ENCODE results near the gene RNASEH1. TPM values are rescaled to one million over a fixed set of nuclear protein-coding genes. Genes with fewer than 3 reads are reported as not detected.

Gene RNASEH1
- total and polyA plus RNA-seq, 2 of the 13 experiments (the other 11 are each of a cell fraction or from before 2014, with no cell fraction given) = 14.5 to 57.4 TPM

DNA sequence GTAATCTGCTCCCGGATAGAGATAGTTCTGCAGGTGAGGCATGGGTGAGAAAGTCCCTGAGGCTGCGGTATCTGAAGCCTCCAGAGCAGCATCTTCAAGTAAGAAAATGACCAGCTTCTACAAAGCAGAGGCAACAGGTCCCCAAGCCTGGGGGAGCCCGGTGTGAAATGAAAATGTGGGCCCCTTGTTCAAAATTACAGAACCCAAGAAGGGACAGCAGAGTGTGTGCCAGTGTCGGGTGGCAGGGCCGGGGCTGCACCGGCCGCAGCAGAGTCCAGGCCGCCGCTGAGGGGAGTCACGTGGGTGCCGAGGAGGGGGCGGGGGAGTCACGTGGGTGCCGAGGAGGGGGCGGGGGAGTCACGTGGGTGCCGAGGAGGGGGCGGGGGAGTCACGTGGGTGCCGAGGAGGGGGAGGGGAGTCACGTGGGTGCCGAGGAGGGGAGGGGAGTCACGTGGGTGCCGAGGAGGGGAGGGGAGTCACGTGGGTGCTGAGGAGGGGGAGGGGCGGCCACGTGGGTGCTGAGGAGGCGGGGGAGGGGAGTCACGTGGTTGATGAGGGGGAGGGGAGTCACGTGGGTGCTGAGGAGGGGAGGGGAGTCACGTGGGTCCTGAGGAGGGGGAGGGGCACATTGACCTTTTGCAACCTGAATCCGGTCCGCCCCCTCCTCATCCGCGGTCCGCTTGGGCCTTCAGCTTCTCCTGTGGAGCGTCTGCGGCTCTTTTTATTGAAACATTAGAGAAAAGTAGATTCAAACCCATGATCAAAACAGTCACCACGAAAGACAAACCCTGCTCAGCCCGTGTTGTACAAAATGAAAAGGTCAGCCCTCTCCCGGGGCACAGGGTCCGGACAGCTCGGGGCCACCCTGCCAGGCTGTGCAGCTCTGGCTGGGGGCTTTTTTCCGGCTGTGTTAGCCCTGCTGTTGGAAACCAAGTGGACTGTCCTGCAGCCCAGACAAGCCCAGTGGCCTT is 47.1 kb upstream of the RNASEH1 start (continued):
- TF ChIP-seq, protein P1, sequence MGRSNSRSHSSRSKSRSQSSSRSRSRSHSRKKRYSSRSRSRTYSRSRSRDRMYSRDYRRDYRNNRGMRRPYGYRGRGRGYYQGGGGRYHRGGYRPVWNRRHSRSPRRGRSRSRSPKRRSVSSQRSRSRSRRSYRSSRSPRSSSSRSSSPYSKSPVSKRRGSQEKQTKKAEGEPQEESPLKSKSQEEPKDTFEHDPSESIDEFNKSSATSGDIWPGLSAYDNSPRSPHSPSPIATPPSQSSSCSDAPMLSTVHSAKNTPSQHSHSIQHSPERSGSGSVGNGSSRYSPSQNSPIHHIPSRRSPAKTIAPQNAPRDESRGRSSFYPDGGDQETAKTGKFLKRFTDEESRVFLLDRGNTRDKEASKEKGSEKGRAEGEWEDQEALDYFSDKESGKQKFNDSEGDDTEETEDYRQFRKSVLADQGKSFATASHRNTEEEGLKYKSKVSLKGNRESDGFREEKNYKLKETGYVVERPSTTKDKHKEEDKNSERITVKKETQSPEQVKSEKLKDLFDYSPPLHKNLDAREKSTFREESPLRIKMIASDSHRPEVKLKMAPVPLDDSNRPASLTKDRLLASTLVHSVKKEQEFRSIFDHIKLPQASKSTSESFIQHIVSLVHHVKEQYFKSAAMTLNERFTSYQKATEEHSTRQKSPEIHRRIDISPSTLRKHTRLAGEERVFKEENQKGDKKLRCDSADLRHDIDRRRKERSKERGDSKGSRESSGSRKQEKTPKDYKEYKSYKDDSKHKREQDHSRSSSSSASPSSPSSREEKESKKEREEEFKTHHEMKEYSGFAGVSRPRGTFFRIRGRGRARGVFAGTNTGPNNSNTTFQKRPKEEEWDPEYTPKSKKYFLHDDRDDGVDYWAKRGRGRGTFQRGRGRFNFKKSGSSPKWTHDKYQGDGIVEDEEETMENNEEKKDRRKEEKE (IDR thresholded peaks at IDR 0.05) = no peak
- TF ChIP-seq ZNF713 (CRISPR knock-in tag; IDR thresholded peaks at IDR 0.05) = 0 out of 2 replicates have a peak, but pooled peaks have one; percentile 6
- TF ChIP-seq ZNF740 (CRISPR knock-in tag; IDR thresholded peaks at IDR 0.05) = no peak
- no peak for TF ChIP-seq ZNF784 (CRISPR knock-in tag; IDR thresholded peaks at IDR 0.05; ENCODE audit: borderline replicate concordance)
- TF ChIP-seq ZFYVE20 (CRISPR knock-in tag; IDR thresholded peaks at IDR 0.05; ENCODE audit: borderline replicate concordance, low read depth) = no peak
- TF ChIP-seq RBM22 (optimal IDR thresholded peaks at IDR 0.05; ENCODE audit: low read length) = no peak
- peak; percentile 77; the same call in 1 of the 2 replicates for TF ChIP-seq DMAP1 (CRISPR knock-in tag; IDR thresholded peaks at IDR 0.05)
- TF ChIP-seq, protein P2, sequence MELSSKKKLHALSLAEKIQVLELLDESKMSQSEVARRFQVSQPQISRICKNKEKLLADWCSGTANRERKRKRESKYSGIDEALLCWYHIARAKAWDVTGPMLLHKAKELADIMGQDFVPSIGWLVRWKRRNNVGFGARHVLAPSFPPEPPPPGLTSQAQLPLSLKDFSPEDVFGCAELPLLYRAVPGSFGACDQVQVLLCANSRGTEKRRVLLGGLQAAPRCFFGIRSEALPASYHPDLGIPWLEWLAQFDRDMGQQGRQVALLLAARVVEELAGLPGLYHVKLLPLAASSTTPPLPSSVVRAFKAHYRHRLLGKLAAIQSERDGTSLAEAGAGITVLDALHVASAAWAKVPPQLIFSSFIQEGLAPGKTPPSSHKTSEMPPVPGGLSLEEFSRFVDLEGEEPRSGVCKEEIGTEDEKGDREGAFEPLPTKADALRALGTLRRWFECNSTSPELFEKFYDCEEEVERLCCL (CRISPR knock-in tag; IDR thresholded peaks at IDR 0.05; ENCODE audit: borderline replicate concordance) = no peak
- TF ChIP-seq, protein P3, sequence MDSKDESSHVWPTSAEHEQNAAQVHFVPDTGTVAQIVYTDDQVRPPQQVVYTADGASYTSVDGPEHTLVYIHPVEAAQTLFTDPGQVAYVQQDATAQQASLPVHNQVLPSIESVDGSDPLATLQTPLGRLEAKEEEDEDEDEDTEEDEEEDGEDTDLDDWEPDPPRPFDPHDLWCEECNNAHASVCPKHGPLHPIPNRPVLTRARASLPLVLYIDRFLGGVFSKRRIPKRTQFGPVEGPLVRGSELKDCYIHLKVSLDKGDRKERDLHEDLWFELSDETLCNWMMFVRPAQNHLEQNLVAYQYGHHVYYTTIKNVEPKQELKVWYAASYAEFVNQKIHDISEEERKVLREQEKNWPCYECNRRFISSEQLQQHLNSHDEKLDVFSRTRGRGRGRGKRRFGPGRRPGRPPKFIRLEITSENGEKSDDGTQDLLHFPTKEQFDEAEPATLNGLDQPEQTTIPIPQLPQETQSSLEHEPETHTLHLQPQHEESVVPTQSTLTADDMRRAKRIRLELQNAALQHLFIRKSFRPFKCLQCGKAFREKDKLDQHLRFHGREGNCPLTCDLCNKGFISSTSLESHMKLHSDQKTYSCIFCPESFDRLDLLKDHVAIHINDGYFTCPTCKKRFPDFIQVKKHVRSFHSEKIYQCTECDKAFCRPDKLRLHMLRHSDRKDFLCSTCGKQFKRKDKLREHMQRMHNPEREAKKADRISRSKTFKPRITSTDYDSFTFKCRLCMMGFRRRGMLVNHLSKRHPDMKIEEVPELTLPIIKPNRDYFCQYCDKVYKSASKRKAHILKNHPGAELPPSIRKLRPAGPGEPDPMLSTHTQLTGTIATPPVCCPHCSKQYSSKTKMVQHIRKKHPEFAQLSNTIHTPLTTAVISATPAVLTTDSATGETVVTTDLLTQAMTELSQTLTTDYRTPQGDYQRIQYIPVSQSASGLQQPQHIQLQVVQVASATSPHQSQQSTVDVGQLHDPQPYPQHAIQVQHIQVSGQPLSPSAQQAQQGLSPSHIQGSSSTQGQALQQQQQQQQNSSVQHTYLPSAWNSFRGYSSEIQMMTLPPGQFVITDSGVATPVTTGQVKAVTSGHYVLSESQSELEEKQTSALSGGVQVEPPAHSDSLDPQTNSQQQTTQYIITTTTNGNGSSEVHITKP (CRISPR knock-in tag; IDR thresholded peaks at IDR 0.05; ENCODE audit: low read depth) = no peak
- TF ChIP-seq ZNF20 (CRISPR knock-in tag; IDR thresholded peaks at IDR 0.05) = no peak
- TF ChIP-seq SRSF4 (IDR thresholded peaks at IDR 0.05; ENCODE audit: low read depth, low read length, poor library complexity, severe bottlenecking) = no peak
- TF ChIP-seq ZNF549 (CRISPR knock-in tag; IDR thresholded peaks at IDR 0.05) = no peak

Measured in HepG2 (cell line).